ENCODE measurements around the gene AUTS2.

The AUTS2 gene

DNA sequence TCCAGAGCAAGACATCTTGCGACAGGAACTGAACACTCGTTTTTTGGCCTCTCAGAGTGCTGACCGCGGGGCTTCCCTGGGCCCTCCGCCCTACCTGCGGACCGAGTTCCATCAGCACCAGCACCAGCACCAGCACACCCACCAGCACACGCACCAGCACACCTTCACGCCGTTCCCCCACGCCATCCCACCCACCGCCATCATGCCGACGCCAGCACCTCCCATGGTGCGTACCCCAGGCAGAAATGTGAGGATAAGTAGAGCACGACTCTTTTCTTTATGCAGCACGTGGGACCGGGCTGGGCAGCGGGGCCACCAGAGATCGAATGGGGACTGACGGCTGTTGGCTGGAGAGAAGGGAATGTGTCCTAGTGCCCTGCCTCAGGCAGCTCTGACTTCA lies 1167.8 kb downstream of the AUTS2 start:
- Histone ChIP-seq H3K36me3 (ENCODE audit: control insufficient read depth in 1 of 2, insufficient read depth in 2 of 2, low read length in 2 of 2) (peaks cover 8 to 36% of the 10 kb centered on the region in 2 donors), H3K4me1 (ENCODE audit: control insufficient read depth in 1 of 2, insufficient read depth in 2 of 2, low read length in 2 of 2) (no peaks in the 10 kb centered on the region), H3K27me3 (ENCODE audit: low read depth, low read length) (no peaks in the 10 kb centered on the region), H3K27ac (ENCODE audit: low read length) (no peak overlapping the region), H3K9me3 (ENCODE audit: control insufficient read depth in 1 of 2, low read length in 2 of 2) (no peaks in the 10 kb centered on the region), H3K4me3 (ENCODE audit: low read depth in 1 of 2, low read length in 2 of 2) (no peak overlapping the region)

DNA sequence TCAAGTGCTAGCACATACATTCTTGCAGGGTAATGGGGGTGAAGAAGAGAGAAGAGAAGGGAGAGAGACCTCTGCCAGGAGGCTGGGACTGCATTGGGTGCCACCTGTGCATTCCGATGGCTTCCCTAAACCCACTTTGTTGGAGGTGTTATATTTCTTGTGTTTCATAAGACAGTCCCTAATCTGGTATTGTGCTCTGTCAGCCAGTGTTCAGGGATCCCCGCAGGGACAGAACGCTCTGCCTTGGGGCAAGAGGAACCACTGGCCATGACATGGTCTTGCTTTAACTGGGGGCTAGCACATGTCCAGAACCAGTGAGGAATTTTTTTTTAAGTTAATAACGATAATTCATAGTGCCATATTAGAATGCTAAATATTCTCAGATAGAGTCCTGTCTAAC lies 1168.4 kb downstream of the AUTS2 start:
- Histone ChIP-seq H3K9me3 (ENCODE audit: control insufficient read depth in 1 of 2, low read length in 2 of 2) (no peaks in the 10 kb centered on the region), H3K4me1 (ENCODE audit: control insufficient read depth in 1 of 2, insufficient read depth in 2 of 2, low read length in 2 of 2) (no peaks in the 10 kb centered on the region), H3K27ac (ENCODE audit: low read length) (no peak overlapping the region), H3K27me3 (ENCODE audit: low read depth, low read length) (no peaks in the 10 kb centered on the region), H3K4me3 (ENCODE audit: low read depth in 1 of 2, low read length in 2 of 2) (no peak overlapping the region), H3K36me3 (ENCODE audit: control insufficient read depth in 1 of 2, insufficient read depth in 2 of 2, low read length in 2 of 2) (peaks cover 13 to 36% of the 10 kb centered on the region in 2 donors)

DNA sequence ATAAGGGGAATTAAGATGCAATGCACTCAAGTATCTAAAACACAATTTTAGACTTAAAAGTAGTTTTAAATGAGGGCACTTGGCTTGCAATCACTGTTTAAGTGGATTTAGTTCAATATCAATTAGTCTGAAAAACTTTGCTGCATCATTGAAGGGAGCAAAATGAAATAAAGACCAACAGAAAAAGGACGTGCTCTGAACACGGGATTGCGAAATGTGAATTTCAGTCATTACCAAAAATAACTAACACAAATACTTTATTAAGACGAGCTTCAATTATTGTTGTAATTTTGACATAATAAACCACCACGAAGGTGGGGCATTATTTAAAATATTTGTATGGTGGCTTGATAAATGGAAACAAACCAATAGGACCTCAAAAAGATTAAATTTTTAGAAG lies 1171.9 kb downstream of the AUTS2 start:
- Histone ChIP-seq H3K27ac (ENCODE audit: low read length) (no peak overlapping the region), H3K4me3 (ENCODE audit: low read depth in 1 of 2, low read length in 2 of 2) (no peak overlapping the region), H3K4me1 (ENCODE audit: control insufficient read depth in 1 of 2, insufficient read depth in 2 of 2, low read length in 2 of 2) (no peaks in the 10 kb centered on the region), H3K27me3 (ENCODE audit: low read depth, low read length) (no peaks in the 10 kb centered on the region), H3K9me3 (ENCODE audit: control insufficient read depth in 1 of 2, low read length in 2 of 2) (no peaks in the 10 kb centered on the region), H3K36me3 (ENCODE audit: control insufficient read depth in 1 of 2, insufficient read depth in 2 of 2, low read length in 2 of 2) (peaks cover 20 to 36% of the 10 kb centered on the region in 2 donors)

DNA sequence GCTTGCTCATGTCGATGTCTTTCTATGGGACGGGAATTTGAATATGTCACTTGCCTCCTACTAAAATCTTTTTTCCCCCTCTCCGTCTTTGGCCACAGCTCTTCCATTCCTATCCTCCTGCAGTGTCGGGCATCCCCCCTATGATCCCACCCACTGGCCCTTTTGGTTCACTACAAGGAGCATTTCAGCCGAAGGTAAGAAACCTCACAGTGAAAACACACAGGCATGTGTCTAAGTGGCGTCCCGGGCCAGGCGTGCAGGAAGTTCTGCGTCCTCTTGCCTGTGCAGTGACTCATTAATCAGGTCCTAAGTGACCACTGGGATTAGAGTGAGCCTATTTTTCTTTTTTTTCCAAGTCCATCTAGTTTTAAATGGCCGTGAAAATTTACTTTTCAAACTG lies 1173.2 kb downstream of the AUTS2 start:
- Histone ChIP-seq H3K9me3 (ENCODE audit: control insufficient read depth in 1 of 2, low read length in 2 of 2) (no peaks in the 10 kb centered on the region), H3K27me3 (ENCODE audit: low read depth, low read length) (no peaks in the 10 kb centered on the region), H3K27ac (ENCODE audit: low read length) (no peak overlapping the region), H3K36me3 (ENCODE audit: control insufficient read depth in 1 of 2, insufficient read depth in 2 of 2, low read length in 2 of 2) (peaks cover 18 to 27% of the 10 kb centered on the region in 2 donors), H3K4me1 (ENCODE audit: control insufficient read depth in 1 of 2, insufficient read depth in 2 of 2, low read length in 2 of 2) (no peaks in the 10 kb centered on the region), H3K4me3 (ENCODE audit: low read depth in 1 of 2, low read length in 2 of 2) (no peak overlapping the region)

DNA sequence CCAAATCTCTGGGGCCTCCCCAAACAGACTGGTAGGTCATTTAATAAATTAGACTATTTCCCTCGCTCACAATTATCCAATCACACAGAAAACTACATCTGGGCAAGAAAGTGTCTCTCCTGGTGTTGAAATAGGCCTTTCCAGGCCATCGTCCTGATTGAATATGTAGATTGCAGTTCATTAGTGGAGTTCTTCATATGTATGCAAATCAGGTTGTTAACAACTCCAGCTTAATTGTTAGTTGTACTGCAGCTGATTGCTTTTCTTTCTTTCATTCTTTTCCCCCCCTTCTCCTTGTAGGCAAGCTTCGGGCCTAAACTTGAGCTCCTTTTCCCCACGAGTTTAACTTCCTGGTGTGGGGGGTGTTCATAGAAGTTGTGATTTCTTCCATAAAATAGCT lies 1174.6 kb downstream of the AUTS2 start:
- Histone ChIP-seq H3K36me3 (ENCODE audit: control insufficient read depth in 1 of 2, insufficient read depth in 2 of 2, low read length in 2 of 2) (peaks cover 18 to 30% of the 10 kb centered on the region in 2 donors), H3K4me3 (ENCODE audit: low read depth in 1 of 2, low read length in 2 of 2) (no peak overlapping the region), H3K9me3 (ENCODE audit: control insufficient read depth in 1 of 2, low read length in 2 of 2) (no peaks in the 10 kb centered on the region), H3K4me1 (ENCODE audit: control insufficient read depth in 1 of 2, insufficient read depth in 2 of 2, low read length in 2 of 2) (no peaks in the 10 kb centered on the region), H3K27me3 (ENCODE audit: low read depth, low read length) (no peaks in the 10 kb centered on the region), H3K27ac (ENCODE audit: low read length) (no peak overlapping the region)

DNA sequence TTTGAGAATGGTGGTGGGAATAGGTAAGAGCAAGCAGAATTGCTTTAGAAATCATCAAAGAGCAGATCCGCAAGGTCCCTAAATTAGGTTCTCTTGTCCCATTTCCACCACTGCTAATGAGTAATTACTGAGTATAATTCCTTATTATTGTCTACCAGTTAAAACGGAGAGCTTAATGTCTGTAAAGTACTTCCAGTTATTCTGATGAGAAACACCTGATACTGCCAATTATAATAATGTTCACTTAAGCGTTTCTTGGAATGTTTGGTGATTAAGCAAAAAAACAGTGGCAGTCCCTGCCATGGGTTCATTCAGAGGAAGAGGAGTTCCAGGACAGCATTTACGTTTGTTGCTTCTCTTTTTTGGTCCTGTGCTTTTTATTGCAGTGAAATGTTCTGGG lies 1175.1 kb downstream of the AUTS2 start:
- Histone ChIP-seq H3K36me3 (ENCODE audit: control insufficient read depth in 1 of 2, insufficient read depth in 2 of 2, low read length in 2 of 2) (peaks cover 18 to 29% of the 10 kb centered on the region in 2 donors), H3K9me3 (ENCODE audit: control insufficient read depth in 1 of 2, low read length in 2 of 2) (no peaks in the 10 kb centered on the region), H3K27ac (ENCODE audit: low read length) (no peak overlapping the region), H3K27me3 (ENCODE audit: low read depth, low read length) (no peaks in the 10 kb centered on the region), H3K4me1 (ENCODE audit: control insufficient read depth in 1 of 2, insufficient read depth in 2 of 2, low read length in 2 of 2) (no peaks in the 10 kb centered on the region), H3K4me3 (ENCODE audit: low read depth in 1 of 2, low read length in 2 of 2) (no peak overlapping the region)

DNA sequence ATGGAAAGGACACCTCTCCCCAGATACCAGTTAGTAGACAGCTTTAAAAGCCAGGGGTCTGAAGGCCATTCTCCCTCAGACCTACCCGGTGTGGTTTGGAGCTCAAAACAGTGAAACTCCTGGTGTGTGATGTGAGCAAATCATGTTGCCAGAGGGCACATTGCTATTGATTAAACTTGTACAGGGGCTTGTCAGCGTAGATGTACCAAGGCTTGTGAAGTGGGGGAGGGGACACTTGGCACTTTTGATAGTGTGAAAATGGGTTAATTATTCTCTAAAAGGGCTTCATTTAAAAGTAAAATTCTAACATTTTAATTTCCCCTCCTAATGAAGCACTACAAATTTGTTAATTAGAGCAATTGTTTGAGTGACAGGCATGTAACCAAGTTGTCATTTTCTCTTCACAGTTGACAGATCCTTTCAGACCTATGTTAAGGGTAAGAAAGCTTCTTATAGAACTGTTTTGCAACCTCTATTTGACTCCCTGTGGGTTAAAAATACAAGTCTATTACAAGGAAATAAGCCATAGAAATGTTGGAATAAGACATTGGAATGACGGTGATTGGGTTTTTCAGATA lies 1176.8 kb downstream of the AUTS2 start:
- H3K4me1 ChIP-seq (ENCODE audit: control insufficient read depth in 1 of 2, insufficient read depth in 2 of 2, low read length in 2 of 2): no peaks in the 10 kb centered on the region
- no peaks in the 10 kb centered on the region for H3K27me3 ChIP-seq (ENCODE audit: low read depth, low read length)
- no peaks in the 10 kb centered on the region for H3K9me3 ChIP-seq (ENCODE audit: control insufficient read depth in 1 of 2, low read length in 2 of 2)
- H3K4me3 ChIP-seq (ENCODE audit: low read depth in 1 of 2, low read length in 2 of 2): no peak overlapping the region
- H3K36me3 ChIP-seq (ENCODE audit: control insufficient read depth in 1 of 2, insufficient read depth in 2 of 2, low read length in 2 of 2): peaks cover 16 to 26% of the 10 kb centered on the region in 2 donors
- H3K27ac ChIP-seq (ENCODE audit: low read length): no peak overlapping the region

DNA sequence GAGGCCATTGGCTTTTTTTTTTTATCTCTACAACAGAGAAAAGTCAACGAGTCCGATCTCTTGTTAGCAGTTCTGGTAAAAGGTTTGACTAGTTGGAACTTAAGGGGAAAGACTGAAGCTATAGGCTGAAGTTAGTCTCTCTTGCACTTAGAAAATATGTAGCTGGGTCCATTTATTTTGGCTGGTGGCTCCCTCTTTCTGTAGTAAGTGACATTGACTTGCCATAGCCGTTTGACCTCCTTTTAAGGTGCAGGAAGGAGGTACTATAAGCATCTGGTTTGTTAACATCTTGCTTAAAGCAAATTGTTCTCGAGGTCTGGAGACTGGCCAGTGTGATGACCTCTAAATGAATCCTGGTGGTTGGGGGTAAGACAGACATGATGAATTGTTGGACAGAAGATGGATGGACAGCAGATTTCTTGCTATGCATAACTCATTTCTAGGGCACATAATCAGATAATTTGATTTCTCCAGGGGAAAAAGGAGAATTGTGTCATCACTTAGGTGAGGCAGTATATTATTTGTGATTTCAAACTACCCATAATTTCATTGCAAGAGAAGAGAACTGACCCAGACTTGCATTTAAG lies 1177.4 kb downstream of the AUTS2 start:
- Histone ChIP-seq H3K27me3 (ENCODE audit: low read depth, low read length) (no peaks in the 10 kb centered on the region), H3K4me1 (ENCODE audit: control insufficient read depth in 1 of 2, insufficient read depth in 2 of 2, low read length in 2 of 2) (no peaks in the 10 kb centered on the region), H3K9me3 (ENCODE audit: control insufficient read depth in 1 of 2, low read length in 2 of 2) (no peaks in the 10 kb centered on the region), H3K4me3 (ENCODE audit: low read depth in 1 of 2, low read length in 2 of 2) (no peak overlapping the region), H3K36me3 (ENCODE audit: control insufficient read depth in 1 of 2, insufficient read depth in 2 of 2, low read length in 2 of 2) (peaks cover 15 to 26% of the 10 kb centered on the region in 2 donors), H3K27ac (ENCODE audit: low read length) (no peak overlapping the region)

DNA sequence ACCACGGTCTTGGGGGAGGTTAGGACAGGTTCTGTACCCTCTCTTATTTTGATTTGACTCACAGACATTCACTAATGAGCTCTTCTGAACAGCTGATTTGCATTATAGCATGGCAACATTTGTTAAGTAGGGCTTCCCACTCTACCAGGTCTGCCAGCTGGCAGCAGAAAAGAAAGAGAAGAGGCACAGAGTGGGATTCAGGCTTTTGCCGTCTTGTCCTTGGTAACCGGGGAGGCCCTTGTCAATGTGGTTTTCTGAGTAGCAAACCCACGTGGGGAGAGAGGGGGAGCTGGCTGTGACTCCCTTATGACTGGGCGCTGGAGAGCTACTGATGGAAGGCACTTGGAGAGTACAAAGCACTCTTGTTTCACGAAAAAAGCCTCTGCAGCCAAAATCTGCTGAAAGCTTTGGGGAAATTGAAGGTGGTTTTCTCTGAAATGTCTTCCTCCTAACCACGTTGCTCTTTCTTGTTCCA lies 1178.4 kb downstream of the AUTS2 start:
- Histone ChIP-seq H3K9me3 (ENCODE audit: control insufficient read depth in 1 of 2, low read length in 2 of 2) (no peaks in the 10 kb centered on the region), H3K4me3 (ENCODE audit: low read depth in 1 of 2, low read length in 2 of 2) (no peak overlapping the region), H3K27me3 (ENCODE audit: low read depth, low read length) (no peaks in the 10 kb centered on the region), H3K4me1 (ENCODE audit: control insufficient read depth in 1 of 2, insufficient read depth in 2 of 2, low read length in 2 of 2) (no peaks in the 10 kb centered on the region), H3K27ac (ENCODE audit: low read length) (no peak overlapping the region), H3K36me3 (ENCODE audit: control insufficient read depth in 1 of 2, insufficient read depth in 2 of 2, low read length in 2 of 2) (peaks cover 13 to 32% of the 10 kb centered on the region in 2 donors)

DNA sequence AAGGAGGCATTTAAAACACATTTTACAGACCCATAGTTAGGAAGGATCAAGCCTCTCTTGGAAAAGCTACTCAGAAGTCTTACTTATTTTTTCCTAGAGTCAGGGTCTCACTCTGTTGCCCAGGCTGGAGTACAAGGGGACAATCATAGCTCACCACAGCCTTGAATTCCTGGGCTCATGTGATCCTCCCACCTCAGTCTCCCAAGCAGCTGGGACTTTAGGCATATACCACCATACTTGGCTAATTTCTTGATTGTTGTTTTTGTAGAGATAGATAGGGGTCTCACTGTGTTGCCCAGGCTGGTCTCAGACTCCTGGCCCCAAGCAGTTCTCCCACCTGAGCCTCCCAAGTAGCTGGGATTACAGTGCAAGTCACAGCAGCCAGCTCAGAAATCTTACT lies 1179.0 kb downstream of the AUTS2 start:
- Histone ChIP-seq H3K36me3 (ENCODE audit: control insufficient read depth in 1 of 2, insufficient read depth in 2 of 2, low read length in 2 of 2) (peaks cover 14 to 37% of the 10 kb centered on the region in 2 donors), H3K4me1 (ENCODE audit: control insufficient read depth in 1 of 2, insufficient read depth in 2 of 2, low read length in 2 of 2) (no peaks in the 10 kb centered on the region), H3K27ac (ENCODE audit: low read length) (no peak overlapping the region), H3K4me3 (ENCODE audit: low read depth in 1 of 2, low read length in 2 of 2) (no peak overlapping the region), H3K9me3 (ENCODE audit: control insufficient read depth in 1 of 2, low read length in 2 of 2) (no peaks in the 10 kb centered on the region), H3K27me3 (ENCODE audit: low read depth, low read length) (no peaks in the 10 kb centered on the region)

DNA sequence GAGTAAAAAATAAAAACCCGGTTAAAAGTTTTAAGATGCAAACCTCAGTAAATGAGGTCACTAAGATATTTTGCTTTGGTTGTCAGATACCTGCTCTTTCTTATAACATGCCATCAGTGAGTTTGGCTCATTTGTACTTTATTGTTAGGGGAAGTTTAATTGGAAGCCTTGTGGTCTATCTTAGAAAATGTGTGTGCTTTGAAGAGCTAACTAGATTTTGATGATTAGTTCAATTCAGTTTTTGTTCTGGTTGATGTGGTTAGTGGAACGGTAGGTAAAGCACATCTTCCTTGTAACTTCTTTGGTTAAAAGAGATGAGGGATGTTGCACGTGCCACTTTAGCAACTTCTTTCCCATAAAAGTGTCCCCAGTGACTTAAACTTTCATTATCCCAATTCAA lies 1180.3 kb downstream of the AUTS2 start:
- H3K9me3 ChIP-seq (ENCODE audit: control insufficient read depth in 1 of 2, low read length in 2 of 2): no peaks in the 10 kb centered on the region
- H3K4me1 ChIP-seq (ENCODE audit: control insufficient read depth in 1 of 2, insufficient read depth in 2 of 2, low read length in 2 of 2): no peaks in the 10 kb centered on the region
- H3K36me3 ChIP-seq (ENCODE audit: control insufficient read depth in 1 of 2, insufficient read depth in 2 of 2, low read length in 2 of 2): peaks cover 10 to 44% of the 10 kb centered on the region in 2 donors
- H3K4me3 ChIP-seq (ENCODE audit: low read depth in 1 of 2, low read length in 2 of 2): no peak overlapping the region
- no peak overlapping the region for H3K27ac ChIP-seq (ENCODE audit: low read length)
- H3K27me3 ChIP-seq (ENCODE audit: low read depth, low read length): no peaks in the 10 kb centered on the region

DNA sequence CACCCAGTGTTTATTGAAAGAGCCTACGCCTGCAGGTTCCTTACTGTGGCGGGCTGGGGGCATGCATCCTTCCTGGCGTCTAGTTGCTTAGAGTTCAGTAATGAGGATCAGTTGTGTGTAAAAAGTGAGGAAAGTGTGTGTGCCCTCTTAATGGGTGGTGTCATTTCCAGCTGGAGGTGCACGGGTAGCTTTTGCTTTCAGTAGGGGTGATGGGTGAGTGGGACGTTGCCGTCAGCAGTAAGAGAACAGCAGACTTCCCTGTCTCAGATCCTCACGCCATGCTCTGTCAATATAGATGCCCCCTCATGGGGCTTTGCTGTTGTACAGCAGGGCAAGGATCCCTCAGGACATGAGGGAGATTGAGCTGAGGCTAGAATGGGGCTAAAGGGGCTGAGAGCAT lies 1181.0 kb downstream of the AUTS2 start:
- no peaks in the 10 kb centered on the region for H3K9me3 ChIP-seq (ENCODE audit: control insufficient read depth in 1 of 2, low read length in 2 of 2)
- H3K4me1 ChIP-seq (ENCODE audit: control insufficient read depth in 1 of 2, insufficient read depth in 2 of 2, low read length in 2 of 2): no peaks in the 10 kb centered on the region
- no peak overlapping the region for H3K4me3 ChIP-seq (ENCODE audit: low read depth in 1 of 2, low read length in 2 of 2)
- H3K27ac ChIP-seq (ENCODE audit: low read length): no peak overlapping the region
- no peaks in the 10 kb centered on the region for H3K27me3 ChIP-seq (ENCODE audit: low read depth, low read length)
- H3K36me3 ChIP-seq (ENCODE audit: control insufficient read depth in 1 of 2, insufficient read depth in 2 of 2, low read length in 2 of 2): peaks cover 10 to 51% of the 10 kb centered on the region in 2 donors

Measured in muscle layer of duodenum (tissue), 2 donors.